Mesothelial cell of epicardium (in vitro differentiated cells): ENCODE measurements around the gene BST2. TPM values are rescaled to one million over a fixed set of nuclear protein-coding genes. Genes with fewer than 3 reads are reported as not detected.

ENCODE experiments used
- DNase-seq, 2 experiments: peaks; one replicate each; pipeline ENCODE4 v3.0.0; 2021; ENCODE audit warnings: low spot score in 2 of 2; ENCODE audit not compliant: unreplicated experiment in 2 of 2
- H3K27ac Mint-ChIP-seq: 2 replicates; pipeline ENCODE4 v1.8.0; 2021; ENCODE audit warnings: mixed read lengths
- H3K27me3 Mint-ChIP-seq: 2 replicates; pipeline ENCODE4 v1.8.0; 2021; ENCODE audit warnings: low read depth, mixed read lengths
- H3K36me3 Mint-ChIP-seq: 2 replicates; pipeline ENCODE4 v1.8.0; 2021; ENCODE audit warnings: mixed read lengths
- H3K4me1 Mint-ChIP-seq: 2 replicates; pipeline ENCODE4 v1.8.0; 2021; ENCODE audit warnings: mixed read lengths
- H3K4me3 Mint-ChIP-seq: 2 replicates; pipeline ENCODE4 v1.8.0; 2021; ENCODE audit warnings: mild to moderate bottlenecking, moderate library complexity, mixed read lengths
- H3K9me3 Mint-ChIP-seq: 2 replicates; pipeline ENCODE4 v1.8.0; 2021; ENCODE audit warnings: mixed read lengths
- total RNA-seq: library from RNA; stranded (reverse); gene quantifications from 3 replicates; pipeline ENCODE4 v1.2.1, GENCODE V29; 2021
- TF ChIP-seq, protein P1 (sequence below): fragments of 200-600 bp; sonication (generic); IDR thresholded peaks from one replicate; pipeline ENCODE4 v1.5.0; 2021; ENCODE audit warnings: antibody characterized with exemption; ENCODE audit not compliant: unreplicated experiment

BST2 gene
- total RNA-seq, 1 donor from 2014 or later = 362 TPM

DNA sequence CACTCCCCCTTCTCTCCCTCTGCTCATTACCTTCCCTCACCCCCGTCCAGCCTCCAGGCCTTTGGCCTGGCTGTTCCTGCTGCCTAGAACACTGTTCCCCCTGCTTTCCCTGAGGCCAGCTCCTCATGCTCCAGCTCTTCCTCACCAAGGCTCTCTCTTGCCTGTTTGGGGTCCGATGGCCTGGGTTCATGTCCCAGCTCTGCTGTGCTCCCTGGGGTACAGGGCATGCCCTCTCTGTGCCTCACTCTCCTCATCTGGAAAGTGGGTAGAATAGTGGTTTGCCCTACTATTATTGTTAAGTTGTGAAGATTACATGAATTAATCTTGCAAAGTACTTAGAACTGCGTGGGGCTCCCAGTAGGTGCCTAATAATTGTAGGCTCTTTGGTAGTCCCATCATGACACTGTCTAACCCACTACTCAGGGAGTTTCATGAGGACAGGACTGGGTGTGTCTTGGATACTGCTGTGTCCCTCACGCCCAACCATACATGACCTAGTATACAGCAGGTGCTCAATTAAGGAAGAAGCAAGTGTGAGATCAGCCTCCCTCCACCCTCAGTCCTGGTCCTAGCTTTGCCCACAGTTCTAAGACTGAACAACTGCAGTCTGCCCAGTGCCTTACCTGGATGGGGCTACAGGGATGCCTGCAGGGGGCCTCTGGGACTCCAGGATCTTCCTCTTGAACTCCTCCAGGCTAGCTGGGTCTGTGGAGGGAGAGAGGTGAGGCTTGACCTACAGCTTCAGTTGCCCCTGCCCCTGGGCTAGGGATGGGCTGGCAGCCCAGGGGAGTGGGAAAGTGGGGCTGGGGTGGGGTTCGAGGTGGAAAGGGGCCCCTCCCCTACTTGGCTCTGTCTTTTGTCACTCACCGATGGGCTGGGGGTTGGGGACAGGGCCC is 45.3 kb downstream of the BST2 start:
- DNase-seq = no peak
- Mint-ChIP-seq H3K36me3 (no peaks in the 10 kb centered on the region), H3K27ac (no peak overlapping the region), H3K4me1 (no peaks in the 10 kb centered on the region), H3K4me3 (no peak overlapping the region), H3K27me3 (peaks cover 4% of the 10 kb centered on the region), H3K9me3 (no peaks in the 10 kb centered on the region)
- TF ChIP-seq, protein P1, sequence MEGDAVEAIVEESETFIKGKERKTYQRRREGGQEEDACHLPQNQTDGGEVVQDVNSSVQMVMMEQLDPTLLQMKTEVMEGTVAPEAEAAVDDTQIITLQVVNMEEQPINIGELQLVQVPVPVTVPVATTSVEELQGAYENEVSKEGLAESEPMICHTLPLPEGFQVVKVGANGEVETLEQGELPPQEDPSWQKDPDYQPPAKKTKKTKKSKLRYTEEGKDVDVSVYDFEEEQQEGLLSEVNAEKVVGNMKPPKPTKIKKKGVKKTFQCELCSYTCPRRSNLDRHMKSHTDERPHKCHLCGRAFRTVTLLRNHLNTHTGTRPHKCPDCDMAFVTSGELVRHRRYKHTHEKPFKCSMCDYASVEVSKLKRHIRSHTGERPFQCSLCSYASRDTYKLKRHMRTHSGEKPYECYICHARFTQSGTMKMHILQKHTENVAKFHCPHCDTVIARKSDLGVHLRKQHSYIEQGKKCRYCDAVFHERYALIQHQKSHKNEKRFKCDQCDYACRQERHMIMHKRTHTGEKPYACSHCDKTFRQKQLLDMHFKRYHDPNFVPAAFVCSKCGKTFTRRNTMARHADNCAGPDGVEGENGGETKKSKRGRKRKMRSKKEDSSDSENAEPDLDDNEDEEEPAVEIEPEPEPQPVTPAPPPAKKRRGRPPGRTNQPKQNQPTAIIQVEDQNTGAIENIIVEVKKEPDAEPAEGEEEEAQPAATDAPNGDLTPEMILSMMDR = no peak

DNA sequence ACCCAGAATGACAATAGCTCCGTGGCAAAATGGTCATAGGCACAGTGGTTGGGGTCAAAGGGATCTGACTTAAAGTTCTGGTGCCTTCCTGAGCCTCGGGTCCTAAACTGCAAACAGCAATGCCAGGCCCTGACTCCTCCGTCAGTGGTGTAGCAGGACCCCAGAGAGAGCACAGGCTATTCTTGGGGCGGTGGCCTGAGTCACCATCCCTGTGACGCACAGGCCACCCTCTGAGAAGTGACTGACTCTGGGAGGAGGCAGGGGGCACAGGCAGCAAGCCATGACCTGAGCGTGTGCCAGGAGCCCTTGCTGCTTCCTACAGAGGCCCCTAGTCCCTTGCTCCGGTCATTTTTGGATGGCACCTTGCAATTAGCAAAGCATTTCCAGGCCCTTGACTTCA is 47.0 kb downstream of the BST2 start:
- DNase-seq = no peak
- H3K4me3 Mint-ChIP-seq = no peak overlapping the region
- no peaks in the 10 kb centered on the region for H3K4me1 Mint-ChIP-seq
- H3K27ac Mint-ChIP-seq = no peak overlapping the region
- peaks cover 3% of the 10 kb centered on the region for H3K27me3 Mint-ChIP-seq
- TF ChIP-seq, protein P1 = no peak
- H3K9me3 Mint-ChIP-seq = no peaks in the 10 kb centered on the region
- H3K36me3 Mint-ChIP-seq = no peaks in the 10 kb centered on the region

GRCh38 chr19:17357724-17358123 is 47.7 kb downstream of the BST2 start:
- Mint-ChIP-seq H3K36me3 (no peaks in the 10 kb centered on the region), H3K27me3 (peaks cover 2% of the 10 kb centered on the region), H3K27ac (no peak overlapping the region), H3K9me3 (no peaks in the 10 kb centered on the region), H3K4me1 (no peaks in the 10 kb centered on the region), H3K4me3 (no peak overlapping the region)
- DNase-seq = no peak
- TF ChIP-seq, protein P1 = no peak

DNA sequence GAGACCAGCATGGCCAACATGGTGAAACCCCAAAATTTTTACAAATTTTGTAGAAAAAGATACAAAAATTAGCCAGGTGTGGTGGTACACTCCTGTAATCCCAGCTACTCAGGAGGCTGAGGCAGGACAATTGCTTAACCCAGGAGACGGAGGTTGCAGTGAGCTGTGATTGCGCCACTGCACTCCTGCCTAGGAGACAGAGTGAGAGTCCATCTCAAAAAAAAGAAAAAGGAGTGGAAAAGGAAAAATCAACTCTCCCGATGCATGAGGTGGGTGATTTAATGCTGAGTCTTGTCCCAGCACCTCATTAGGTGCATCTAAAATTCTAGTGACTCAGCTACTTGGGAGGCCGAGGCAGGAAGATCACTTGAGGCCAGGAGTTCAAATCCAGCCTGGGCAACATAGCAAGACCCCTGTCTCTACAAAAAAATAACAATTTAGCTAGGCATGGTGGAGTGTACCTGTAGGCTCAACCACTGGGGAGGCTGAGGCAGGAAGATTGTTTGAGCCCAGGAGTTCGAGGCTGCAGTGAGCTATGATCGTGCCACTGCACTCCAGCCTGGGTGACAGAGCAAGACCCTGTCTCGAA is 48.3 kb downstream of the BST2 start:
- peaks cover 1% of the 10 kb centered on the region for H3K27me3 Mint-ChIP-seq
- H3K9me3 Mint-ChIP-seq = no peaks in the 10 kb centered on the region
- no peaks in the 10 kb centered on the region for H3K4me1 Mint-ChIP-seq
- TF ChIP-seq, protein P1 = no peak
- H3K4me3 Mint-ChIP-seq = no peak overlapping the region
- H3K36me3 Mint-ChIP-seq = no peaks in the 10 kb centered on the region
- DNase-seq = no peak
- no peak overlapping the region for H3K27ac Mint-ChIP-seq

DNA sequence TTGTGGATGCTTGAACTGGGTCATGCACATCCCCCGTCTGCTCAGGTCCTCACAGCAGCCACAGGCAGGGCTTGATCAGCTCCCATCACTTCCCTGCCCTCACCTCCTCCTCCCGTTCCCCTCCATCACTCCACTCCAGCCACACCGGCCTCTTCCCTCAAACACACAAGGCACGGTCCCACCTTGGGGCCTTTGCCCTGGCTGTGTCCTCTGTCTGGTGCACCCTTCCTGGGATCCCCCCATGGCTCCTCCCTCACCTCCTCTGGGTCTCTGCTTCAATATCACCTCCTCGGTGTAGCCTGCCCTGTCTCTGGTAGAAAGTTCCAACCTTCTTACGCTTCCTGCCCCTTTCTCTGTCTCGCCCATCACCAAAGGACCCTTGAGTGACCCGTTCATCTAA is 52.0 kb downstream of the BST2 start:
- Mint-ChIP-seq H3K27ac (no peak overlapping the region), H3K36me3 (no peaks in the 10 kb centered on the region), H3K27me3 (peaks cover 4% of the 10 kb centered on the region), H3K4me3 (no peak overlapping the region), H3K9me3 (no peaks in the 10 kb centered on the region), H3K4me1 (peaks cover 4% of the 10 kb centered on the region)
- DNase-seq = no peak
- TF ChIP-seq, protein P1 = no peak

Other genes starting within 250 kb of the BST2 start
- gene USE1, start 190.3 kb downstream of the BST2 start, total RNA-seq = 24.4 to 26.0 TPM (median 25.8 TPM) in 3 replicates
- gene OCEL1, start 179.4 kb downstream of the BST2 start, total RNA-seq = 14.3 to 19.2 TPM (median 16.2 TPM) in 3 replicates
- gene NR2F6, start 159.7 kb downstream of the BST2 start, total RNA-seq = 59.1 to 61.8 TPM (median 61.2 TPM) in 3 replicates
- 0.45 TPM in 1 of 3 replicates, not detected in the others for gene USHBP1, start 140.9 kb downstream of the BST2 start, total RNA-seq
- 91.6 to 98.6 TPM (median 92.2 TPM) in 3 replicates for gene BABAM1, start 138.2 kb downstream of the BST2 start, total RNA-seq
- gene ANKLE1, start 123.7 kb downstream of the BST2 start, total RNA-seq = 3.6 to 4.1 TPM (median 3.7 TPM) in 3 replicates
- gene ABHD8, start 102.2 kb downstream of the BST2 start, total RNA-seq = 25.4 to 26.4 TPM (median 26.1 TPM) in 3 replicates
- 47.7 to 51.0 TPM (median 50.1 TPM) in 3 replicates for gene MRPL34, start 99.8 kb downstream of the BST2 start, total RNA-seq
- 37.3 to 39.6 TPM (median 38.3 TPM) in 3 replicates for gene DDA1, start 96.1 kb downstream of the BST2 start, total RNA-seq
- 42.1 to 43.7 TPM (median 43.5 TPM) in 3 replicates for gene ANO8, start 70.8 kb downstream of the BST2 start, total RNA-seq
- 42.5 to 47.0 TPM (median 45.0 TPM) in 3 replicates for gene GTPBP3, start 68.1 kb downstream of the BST2 start, total RNA-seq
- gene PLVAP, start 28.3 kb downstream of the BST2 start, total RNA-seq = 0.93 to 1.1 TPM (median 0.94 TPM) in 3 replicates
- gene CCDC194, start 11.4 kb downstream of the BST2 start, total RNA-seq = 8.7 to 11.9 TPM (median 10.9 TPM) in 3 replicates
- 53.5 to 57.2 TPM (median 54.5 TPM) in 3 replicates for gene MVB12A, start 14.4 kb upstream of the BST2 start, total RNA-seq
- gene TMEM221, start 43.0 kb upstream of the BST2 start, total RNA-seq = 4.8 to 6.0 TPM (median 5.1 TPM) in 3 replicates
- gene NXNL1, start 55.3 kb upstream of the BST2 start, total RNA-seq = not detected in 3 replicates
- gene SLC27A1, start 64.9 kb upstream of the BST2 start, total RNA-seq = 25.1 to 27.5 TPM (median 26.0 TPM) in 3 replicates
- gene PGLS, start 106.0 kb upstream of the BST2 start, total RNA-seq = 100.0 to 106 TPM (median 104 TPM) in 3 replicates
- gene COLGALT1, start 150.0 kb upstream of the BST2 start, total RNA-seq = 58.0 to 61.9 TPM (median 59.3 TPM) in 3 replicates